ACC112 (cell line): ENCODE results near the gene ASS1.
"Not testable (repeated sequence)": the region's sequence is repeated elsewhere in the genome, so short reads cannot be mapped to it uniquely, and the experiment has no call there.

Source experiments
- H2AFZ ChIP-seq: fragments of 200-600 bp; sonication (generic); one replicate; pipeline ENCODE4 v1.6.0; 2017; ENCODE audit warnings: antibody characterized with exemption, low read length; ENCODE audit not compliant: unreplicated experiment
- H3K27ac ChIP-seq: fragments of 200-600 bp; sonication (generic); 2 replicates; pipeline ENCODE4 v1.5.1; 2014; ENCODE audit warnings: low read depth, mild to moderate bottlenecking, antibody characterized with exemption, low read length, moderate library complexity
- H3K27me3 ChIP-seq: fragments of 200-600 bp; sonication (generic); 2 replicates; pipeline ENCODE4 v1.6.1; 2014; ENCODE audit warnings: mild to moderate bottlenecking, antibody characterized with exemption, low read length, moderate library complexity, mixed read lengths; ENCODE audit not compliant: insufficient read depth
- H3K36me3 ChIP-seq: fragments of 200-600 bp; sonication (generic); 2 replicates; pipeline ENCODE4 v1.6.1; 2016; ENCODE audit warnings: mild to moderate bottlenecking, antibody characterized with exemption, low read length, moderate library complexity, mixed read lengths; ENCODE audit not compliant: insufficient read depth
- H3K4me1 ChIP-seq: fragments of 200-600 bp; sonication (generic); one replicate; pipeline ENCODE4 v1.6.1; 2016; ENCODE audit warnings: low read length, mixed read lengths; ENCODE audit not compliant: insufficient read depth, unreplicated experiment, control insufficient read depth
- H3K4me3 ChIP-seq: fragments of 200-600 bp; sonication (generic); 2 replicates; pipeline ENCODE4 v1.5.1; 2014; ENCODE audit warnings: mild to moderate bottlenecking, low read depth, low read length
- H3K79me2 ChIP-seq: fragments of 200-600 bp; sonication (generic); one replicate; pipeline ENCODE4 v1.6.0; 2016; ENCODE audit warnings: low read length; ENCODE audit not compliant: control insufficient read depth, unreplicated experiment, insufficient read depth

ASS1 gene

GRCh38 chr9:130444565-130445221 lies at the start of gene ASS1:
Gene ASS1 (plus strand): TSS chr9:130444961. CDS start chr9:130452229, 7,268 bp downstream.
- peak within 1 kb of the TSS; percentile 87 for H3K4me3 ChIP-seq
- H2AFZ ChIP-seq: peak within 1 kb of the TSS; percentile 96
- peaks cover 27% of the 10 kb centered on the region for H3K4me1 ChIP-seq
- H3K27me3 ChIP-seq: no peaks in the 10 kb centered on the region
- peaks cover 14% of the 10 kb centered on the region for H3K79me2 ChIP-seq
- no peaks in the 10 kb centered on the region for H3K36me3 ChIP-seq
- peak within 1 kb of the TSS; percentile 76 for H3K27ac ChIP-seq

- Histone ChIP-seq H3K27ac (no peak overlapping the region), H3K4me3 (no peak overlapping the region), H3K79me2 (no peaks in the 10 kb centered on the region), H3K27me3 (no peaks in the 10 kb centered on the region), H2AFZ (no peak overlapping the region), H3K36me3 (no peaks in the 10 kb centered on the region), H3K4me1 (peaks cover 6% of the 10 kb centered on the region)
Observed at GRCh38 chr9:130395810-130396435, 48.8 kb upstream of the ASS1 start.

GRCh38 chr9:130396581-130396980 lies 48.2 kb upstream of the ASS1 start:
- no peaks in the 10 kb centered on the region for H3K27me3 ChIP-seq
- no peaks in the 10 kb centered on the region for H3K36me3 ChIP-seq
- no peak overlapping the region for H2AFZ ChIP-seq
- H3K79me2 ChIP-seq: no peaks in the 10 kb centered on the region
- H3K4me1 ChIP-seq: peaks cover 6% of the 10 kb centered on the region
- H3K27ac ChIP-seq: no peak overlapping the region
- H3K4me3 ChIP-seq: no peak overlapping the region

GRCh38 chr9:130398487-130399240 lies 46.1 kb upstream of the ASS1 start:
- H3K27ac ChIP-seq: no peak overlapping the region

GRCh38 chr9:130399768-130400167 lies 45.0 kb upstream of the ASS1 start:
- Histone ChIP-seq H3K79me2 (no peaks in the 10 kb centered on the region), H3K4me1 (no peaks in the 10 kb centered on the region), H2AFZ (no peak overlapping the region), H3K4me3 (no peak overlapping the region), H3K36me3 (no peaks in the 10 kb centered on the region), H3K27ac (no peak overlapping the region), H3K27me3 (no peaks in the 10 kb centered on the region)

More at GRCh38 chr9:130398487-130399240, 46.1 kb upstream of the ASS1 start:
- no peak overlapping the region for H2AFZ ChIP-seq
- no peaks in the 10 kb centered on the region for H3K79me2 ChIP-seq
- H3K27me3 ChIP-seq: no peaks in the 10 kb centered on the region
- H3K4me3 ChIP-seq: no peak overlapping the region
- no peaks in the 10 kb centered on the region for H3K36me3 ChIP-seq
- no peaks in the 10 kb centered on the region for H3K4me1 ChIP-seq

GRCh38 chr9:130400870-130401269 lies 43.9 kb upstream of the ASS1 start:
- Histone ChIP-seq H3K27me3 (no peaks in the 10 kb centered on the region), H3K27ac (no peak overlapping the region), H3K4me1 (no peaks in the 10 kb centered on the region), H3K4me3 (no peak overlapping the region), H3K36me3 (no peaks in the 10 kb centered on the region), H2AFZ (no peak overlapping the region), H3K79me2 (no peaks in the 10 kb centered on the region)

- H2AFZ ChIP-seq, H3K4me1 ChIP-seq, H3K27ac ChIP-seq, H3K4me3 ChIP-seq, H3K36me3 ChIP-seq, H3K27me3 ChIP-seq, H3K79me2 ChIP-seq: not testable (repeated sequence)
Observed at GRCh38 chr9:130401742-130402141, 43.0 kb upstream of the ASS1 start.

GRCh38 chr9:130402243-130402642 lies 42.5 kb upstream of the ASS1 start:
- Histone ChIP-seq H3K27me3 (no peaks in the 10 kb centered on the region), H3K4me3 (no peak overlapping the region), H3K36me3 (no peaks in the 10 kb centered on the region), H3K79me2 (no peaks in the 10 kb centered on the region), H2AFZ (no peak overlapping the region), H3K4me1 (no peaks in the 10 kb centered on the region), H3K27ac (no peak overlapping the region)

- Histone ChIP-seq H2AFZ (no peak overlapping the region), H3K79me2 (no peaks in the 10 kb centered on the region), H3K27me3 (no peaks in the 10 kb centered on the region), H3K27ac (no peak overlapping the region), H3K4me1 (no peaks in the 10 kb centered on the region), H3K36me3 (no peaks in the 10 kb centered on the region), H3K4me3 (no peak overlapping the region)
Observed at GRCh38 chr9:130402645-130403440, 41.9 kb upstream of the ASS1 start.

- Histone ChIP-seq H3K27ac (no peak overlapping the region), H3K4me1 (no peaks in the 10 kb centered on the region), H3K36me3 (no peaks in the 10 kb centered on the region), H3K79me2 (no peaks in the 10 kb centered on the region), H3K4me3 (no peak overlapping the region), H2AFZ (no peak overlapping the region), H3K27me3 (no peaks in the 10 kb centered on the region)
Observed at GRCh38 chr9:130405657-130406257, 39.0 kb upstream of the ASS1 start.
